Endothelial cell (in vitro differentiated cells): ENCODE data around the gene KLC3. TPM values are rescaled to one million over a fixed set of nuclear protein-coding genes. Genes with fewer than 3 reads are reported as not detected.

ENCODE experiments used
- DNase-seq: peaks from one replicate; pipeline ENCODE4 v3.0.0; 2021; ENCODE audit warnings: low spot score
- H3K27ac Mint-ChIP-seq: one replicate; pipeline ENCODE4 v1.8.0; 2021; ENCODE audit warnings: mixed read lengths, inconsistent platforms; ENCODE audit not compliant: unreplicated experiment
- H3K27me3 Mint-ChIP-seq: one replicate; pipeline ENCODE4 v1.8.0; 2021; ENCODE audit warnings: mild to moderate bottlenecking, moderate library complexity, mixed read lengths, inconsistent platforms; ENCODE audit not compliant: unreplicated experiment
- H3K36me3 Mint-ChIP-seq: one replicate; pipeline ENCODE4 v1.8.0; 2021; ENCODE audit warnings: mild to moderate bottlenecking, low read depth, mixed read lengths, inconsistent platforms; ENCODE audit not compliant: unreplicated experiment
- H3K4me1 Mint-ChIP-seq: one replicate; pipeline ENCODE4 v1.8.0; 2021; ENCODE audit warnings: mild to moderate bottlenecking, mixed read lengths, inconsistent platforms; ENCODE audit not compliant: unreplicated experiment
- H3K4me3 Mint-ChIP-seq: one replicate; pipeline ENCODE4 v1.8.0; 2021; ENCODE audit warnings: mild to moderate bottlenecking, mixed read lengths, inconsistent platforms; ENCODE audit not compliant: unreplicated experiment
- H3K9me3 Mint-ChIP-seq: one replicate; pipeline ENCODE4 v1.8.0; 2021; ENCODE audit warnings: mixed read lengths, inconsistent platforms; ENCODE audit not compliant: unreplicated experiment
- CTCF ChIP-seq: fragments of 200-600 bp; sonication (generic); IDR thresholded peaks from one replicate; pipeline ENCODE4 v1.5.0; 2021; ENCODE audit warnings: antibody characterized with exemption; ENCODE audit not compliant: unreplicated experiment
- total RNA-seq: library from RNA; stranded (reverse); fragmentation: NEBNext Ultra II Directional; extraction: Animal tissue kit (Norgen Biotek cat#: 25700); gene quantifications from one replicate; pipeline ENCODE4 v1.2.1, GENCODE V29; 2021; ENCODE audit not compliant: unreplicated experiment

The KLC3 gene
- total RNA-seq, 1 donor from 2014 or later, result 0.44 TPM

- peaks cover 6% of the 10 kb centered on the region for H3K4me1 Mint-ChIP-seq
- TF ChIP-seq CTCF, result no peak
- peaks cover 8% of the 10 kb centered on the region for H3K27me3 Mint-ChIP-seq
- no peak for DNase-seq
- peaks cover 65% of the 10 kb centered on the region for H3K36me3 Mint-ChIP-seq
- no peak overlapping the region for H3K27ac Mint-ChIP-seq
- peak overlapping the region; percentile 74 for H3K4me3 Mint-ChIP-seq
- no peaks in the 10 kb centered on the region for H3K9me3 Mint-ChIP-seq
These were observed 44.2 kb upstream of the KLC3 start for GRCh38 chr19:45296355-45296754.

GRCh38 chr19:45297674-45298073 is 42.9 kb upstream of the KLC3 start:
- H3K9me3 Mint-ChIP-seq, result no peaks in the 10 kb centered on the region
- no peak for TF ChIP-seq CTCF
- H3K36me3 Mint-ChIP-seq, result peaks cover 59% of the 10 kb centered on the region
- H3K27me3 Mint-ChIP-seq, result peaks cover 9% of the 10 kb centered on the region
- peaks cover 6% of the 10 kb centered on the region for H3K4me1 Mint-ChIP-seq
- H3K27ac Mint-ChIP-seq, result no peak overlapping the region
- no peak overlapping the region for H3K4me3 Mint-ChIP-seq
- no peak for DNase-seq

- Mint-ChIP-seq H3K4me3 (peak overlapping the region; percentile 54), H3K36me3 (peaks cover 59% of the 10 kb centered on the region), H3K27ac (no peak overlapping the region), H3K4me1 (peaks cover 6% of the 10 kb centered on the region), H3K9me3 (no peaks in the 10 kb centered on the region), H3K27me3 (peaks cover 9% of the 10 kb centered on the region)
- TF ChIP-seq CTCF, result no peak
- no peak for DNase-seq
These were observed 42.3 kb upstream of the KLC3 start for GRCh38 chr19:45298264-45298663.

GRCh38 chr19:45299719-45300118 is 40.8 kb upstream of the KLC3 start:
- Mint-ChIP-seq H3K27me3 (peaks cover 13% of the 10 kb centered on the region), H3K4me3 (peak overlapping the region; percentile 69), H3K4me1 (peaks cover 8% of the 10 kb centered on the region), H3K9me3 (no peaks in the 10 kb centered on the region), H3K27ac (no peak overlapping the region), H3K36me3 (peaks cover 51% of the 10 kb centered on the region)
- TF ChIP-seq CTCF, result no peak
- no peak for DNase-seq

- H3K36me3 Mint-ChIP-seq, result peaks cover 35% of the 10 kb centered on the region
- no peak for DNase-seq
- no peak overlapping the region for H3K27ac Mint-ChIP-seq
- no peak for TF ChIP-seq CTCF
- H3K4me1 Mint-ChIP-seq, result peaks cover 7% of the 10 kb centered on the region
- no peak overlapping the region for H3K4me3 Mint-ChIP-seq
- peaks cover 20% of the 10 kb centered on the region for H3K27me3 Mint-ChIP-seq
- H3K9me3 Mint-ChIP-seq, result no peaks in the 10 kb centered on the region
These were observed 38.1 kb upstream of the KLC3 start for GRCh38 chr19:45302416-45302815.
